Measurements from ENCODE around the gene TBCC. TPM values are rescaled to one million over a fixed set of nuclear protein-coding genes. Genes with fewer than 3 reads are reported as not detected.

The TBCC gene
- total RNA-seq, 1 experiment from 2014 or later: 36.2 TPM

GRCh38 chr6:42788671-42789070 is 42.8 kb upstream of the TBCC start:
- Mint-ChIP-seq H3K4me3 (ENCODE audit: low read depth, unreplicated experiment) (no peak overlapping the region), H3K36me3 (ENCODE audit: insufficient read depth, unreplicated experiment) (peaks cover 20% of the 10 kb centered on the region), H3K9me3 (ENCODE audit: low read depth, unreplicated experiment) (no peaks in the 10 kb centered on the region), H3K4me1 (ENCODE audit: low read depth, unreplicated experiment) (peaks cover 20% of the 10 kb centered on the region), H3K27ac (ENCODE audit: unreplicated experiment) (peak overlapping the region; percentile 6), H3K27me3 (ENCODE audit: unreplicated experiment) (no peaks in the 10 kb centered on the region)
- intact Hi-C loops (cut with micrococcal nuclease; ENCODE audit: unreplicated experiment): no loop called here
- no TSS peak for BruUV-seq (replicated peaks)
- CTCF ChIA-PET: interaction anchor here (0.7 kb wide), 1 partner anchor 16 kb away, joined by 4 read pairs; no protein-coding TSS in a partner anchor
- DNase-seq: no peak
- TF ChIP-seq, protein P1, sequence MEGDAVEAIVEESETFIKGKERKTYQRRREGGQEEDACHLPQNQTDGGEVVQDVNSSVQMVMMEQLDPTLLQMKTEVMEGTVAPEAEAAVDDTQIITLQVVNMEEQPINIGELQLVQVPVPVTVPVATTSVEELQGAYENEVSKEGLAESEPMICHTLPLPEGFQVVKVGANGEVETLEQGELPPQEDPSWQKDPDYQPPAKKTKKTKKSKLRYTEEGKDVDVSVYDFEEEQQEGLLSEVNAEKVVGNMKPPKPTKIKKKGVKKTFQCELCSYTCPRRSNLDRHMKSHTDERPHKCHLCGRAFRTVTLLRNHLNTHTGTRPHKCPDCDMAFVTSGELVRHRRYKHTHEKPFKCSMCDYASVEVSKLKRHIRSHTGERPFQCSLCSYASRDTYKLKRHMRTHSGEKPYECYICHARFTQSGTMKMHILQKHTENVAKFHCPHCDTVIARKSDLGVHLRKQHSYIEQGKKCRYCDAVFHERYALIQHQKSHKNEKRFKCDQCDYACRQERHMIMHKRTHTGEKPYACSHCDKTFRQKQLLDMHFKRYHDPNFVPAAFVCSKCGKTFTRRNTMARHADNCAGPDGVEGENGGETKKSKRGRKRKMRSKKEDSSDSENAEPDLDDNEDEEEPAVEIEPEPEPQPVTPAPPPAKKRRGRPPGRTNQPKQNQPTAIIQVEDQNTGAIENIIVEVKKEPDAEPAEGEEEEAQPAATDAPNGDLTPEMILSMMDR (IDR thresholded peaks at IDR 0.05; ENCODE audit: unreplicated experiment): no peak

- H3K4me1 Mint-ChIP-seq (ENCODE audit: low read depth, unreplicated experiment): peaks cover 20% of the 10 kb centered on the region
- no peaks in the 10 kb centered on the region for H3K9me3 Mint-ChIP-seq (ENCODE audit: low read depth, unreplicated experiment)
- no TSS peak for BruUV-seq (replicated peaks)
- intact Hi-C loops (cut with micrococcal nuclease; ENCODE audit: unreplicated experiment): no loop called here
- no peak for DNase-seq
- TF ChIP-seq, protein P1 (IDR thresholded peaks at IDR 0.05; ENCODE audit: unreplicated experiment): no peak
- peaks cover 36% of the 10 kb centered on the region for H3K36me3 Mint-ChIP-seq (ENCODE audit: insufficient read depth, unreplicated experiment)
- no peaks in the 10 kb centered on the region for H3K27me3 Mint-ChIP-seq (ENCODE audit: unreplicated experiment)
- H3K4me3 Mint-ChIP-seq (ENCODE audit: low read depth, unreplicated experiment): no peak overlapping the region
- no peak overlapping the region for H3K27ac Mint-ChIP-seq (ENCODE audit: unreplicated experiment)
- CTCF ChIA-PET: interaction anchor here (0.6 to 0.8 kb wide), 3 partner anchors 39 to 223 kb away, joined by 3 to 7 read pairs (median 3); partner anchors contain the start of gene UBR2
These were observed 41.2 kb upstream of the TBCC start for GRCh38 chr6:42787063-42787472.

DNA sequence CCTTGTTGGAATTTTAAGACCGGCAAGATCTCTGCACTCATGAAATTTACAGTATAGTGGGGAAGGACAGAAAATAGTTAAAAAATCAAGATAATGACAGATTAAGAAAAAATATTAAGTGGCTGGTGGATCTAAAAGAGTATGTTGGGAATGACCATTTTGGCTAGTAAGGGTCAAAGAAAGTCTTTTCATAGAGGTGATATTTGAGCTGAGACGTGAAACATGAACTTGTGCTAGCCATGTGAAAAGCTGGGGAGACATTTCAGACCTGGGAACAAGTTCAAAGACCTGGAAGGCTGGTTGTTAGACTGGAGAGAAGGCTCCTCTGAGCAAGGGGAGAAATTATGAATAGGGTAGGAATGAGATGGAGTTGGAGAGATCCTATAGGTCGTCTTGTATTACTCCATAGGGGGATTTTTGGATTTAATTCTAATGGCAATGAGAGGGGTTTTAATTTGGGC is 40.7 kb upstream of the TBCC start:
- Mint-ChIP-seq H3K36me3 (ENCODE audit: insufficient read depth, unreplicated experiment) (peaks cover 41% of the 10 kb centered on the region), H3K4me3 (ENCODE audit: low read depth, unreplicated experiment) (no peak overlapping the region), H3K9me3 (ENCODE audit: low read depth, unreplicated experiment) (no peaks in the 10 kb centered on the region), H3K27ac (ENCODE audit: unreplicated experiment) (no peak overlapping the region), H3K4me1 (ENCODE audit: low read depth, unreplicated experiment) (peaks cover 20% of the 10 kb centered on the region), H3K27me3 (ENCODE audit: unreplicated experiment) (no peaks in the 10 kb centered on the region)
- no TSS peak for BruUV-seq (replicated peaks)
- no peak for DNase-seq
- intact Hi-C loops (cut with micrococcal nuclease; ENCODE audit: unreplicated experiment): no loop called here
- TF ChIP-seq, protein P1 (IDR thresholded peaks at IDR 0.05; ENCODE audit: unreplicated experiment): no peak
- CTCF ChIA-PET: interaction anchor here (0.8 kb wide), 1 partner anchor 38 kb away, joined by 3 read pairs; no protein-coding TSS in a partner anchor

DNA sequence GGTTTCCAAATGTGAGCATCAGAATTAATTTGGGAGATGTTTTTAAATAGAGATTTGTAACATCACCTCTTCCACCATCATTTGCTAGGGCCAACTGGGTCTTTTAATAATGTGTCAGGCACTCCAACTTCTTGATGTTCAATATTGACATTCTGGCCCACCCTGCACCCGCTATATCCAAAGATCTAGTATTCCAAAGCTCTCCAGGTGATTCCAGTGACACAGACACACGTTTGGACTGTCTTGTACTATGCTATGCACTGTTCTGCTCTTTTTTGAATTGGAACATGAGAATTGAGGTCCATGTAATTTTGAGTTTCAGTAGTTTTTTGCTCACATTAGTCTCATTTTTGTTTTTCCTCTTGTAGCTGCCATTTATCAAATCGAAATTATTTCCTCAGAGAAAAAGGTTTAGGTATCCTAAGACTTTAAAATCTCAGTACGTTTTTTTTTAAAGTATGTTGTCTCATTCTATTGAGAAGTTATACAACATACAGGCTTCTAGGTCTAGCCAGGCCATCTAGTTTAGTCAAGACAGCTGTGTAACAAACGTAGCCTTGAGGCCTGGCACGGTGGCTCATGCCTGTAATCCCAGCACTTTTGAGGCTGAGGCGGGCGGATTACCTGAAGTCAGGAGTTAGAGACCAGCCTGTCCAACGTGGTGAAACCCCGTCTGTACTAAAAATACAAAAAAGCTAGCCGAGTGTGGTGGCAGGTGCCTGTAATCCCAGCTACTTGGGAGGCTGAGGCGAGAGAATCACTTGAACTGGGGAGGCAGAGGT is 39.0 kb upstream of the TBCC start:
- CTCF ChIA-PET: interaction anchor here (0.7 kb wide), 1 partner anchor 13 kb away, joined by 3 read pairs; no protein-coding TSS in a partner anchor
- H3K4me3 Mint-ChIP-seq (ENCODE audit: low read depth, unreplicated experiment): peak overlapping the region; percentile 91
- H3K27ac Mint-ChIP-seq (ENCODE audit: unreplicated experiment): peak overlapping the region; percentile 99

More for the DNA sequence above, 39.0 kb upstream of the TBCC start:
- Mint-ChIP-seq H3K36me3 (ENCODE audit: insufficient read depth, unreplicated experiment) (peaks cover 52% of the 10 kb centered on the region), H3K27me3 (ENCODE audit: unreplicated experiment) (no peaks in the 10 kb centered on the region), H3K4me1 (ENCODE audit: low read depth, unreplicated experiment) (peaks cover 30% of the 10 kb centered on the region), H3K9me3 (ENCODE audit: low read depth, unreplicated experiment) (no peaks in the 10 kb centered on the region)
- no peak for DNase-seq
- intact Hi-C loops (cut with micrococcal nuclease; ENCODE audit: unreplicated experiment): no loop called here
- TF ChIP-seq, protein P1 (IDR thresholded peaks at IDR 0.05; ENCODE audit: unreplicated experiment): no peak
- no TSS peak for BruUV-seq (replicated peaks)

All from Calu3 (cell line).